Stomach (tissue), 4 donors: ENCODE data around the gene PSTPIP2.

ENCODE experiments used
- CTCF ChIP-seq, 7 experiments: fragments of 450-650 bp in 4 of 7; fragments of 200-600 bp in 3 of 7; sonication (generic) in 3 of 7; IDR thresholded peaks; one replicate each; pipeline ENCODE4 v1.5.1; 2016 to 2019; ENCODE audit warnings: antibody characterized with exemption in 7 of 7, control low read depth in 2 of 7, mild to moderate bottlenecking in 1 of 7
- POLR2AphosphoS5 ChIP-seq, 3 donors: sonication (generic); formaldehyde crosslinking; IDR thresholded peaks; one replicate each; pipeline ENCODE4 v1.6.1; 2016; ENCODE audit warnings: antibody characterized with exemption in 3 of 3

- no peak for TF ChIP-seq CTCF (IDR thresholded peaks at IDR 0.05)
- TF ChIP-seq POLR2AphosphoS5 (IDR thresholded peaks at IDR 0.05) = no peak
Observed at GRCh38 chr18:45999536-45999935, 72.5 kb downstream of the PSTPIP2 start.
